OCI-LY7 (cell line): ENCODE data around the gene PCBP3. TPM values are rescaled to one million over a fixed set of nuclear protein-coding genes. Genes with fewer than 3 reads are reported as not detected.

ENCODE experiments used
- BruUV-seq: library from RNA; stranded (reverse); fragments of 400-500 nt; replicated peaks from 2 replicates; lab custom pipeline; 2021; lab: Mats Ljungman, UMichigan
- CTCF ChIA-PET: fragments of 300-600 bp; sonication (Branson Sonifier 250); formaldehyde crosslinking; loops from one replicate; lab custom pipeline; 2022; ENCODE audit warnings: antibody characterized with exemption; ENCODE audit not compliant: unreplicated experiment; lab: Charles Lee
- POLR2A ChIA-PET: fragments of 300-600 bp; sonication (Branson Sonifier 250); formaldehyde crosslinking; loops from one replicate; lab custom pipeline; 2022; ENCODE audit warnings: antibody characterized with exemption; lab: Charles Lee
- DNase-seq: peaks from one replicate; pipeline ENCODE4 v3.0.0-alpha.2; 2015; ENCODE audit warnings: low spot score
- H2AFZ ChIP-seq: fragments of 200-600 bp; sonication (generic), shearing (Covaris generic); 2 replicates; pipeline ENCODE4 v1.6.1; 2014; ENCODE audit warnings: mild to moderate bottlenecking, antibody characterized with exemption, low read length, moderate library complexity
- H3K27ac ChIP-seq: fragments of 200-600 bp; sonication (generic); 2 replicates; pipeline ENCODE4 v1.5.1; 2014; ENCODE audit warnings: mixed run types, low read depth, mild to moderate bottlenecking, moderate library complexity, low read length, inconsistent platforms; ENCODE audit not compliant: poor library complexity, severe bottlenecking
- H3K36me3 ChIP-seq: fragments of 200-600 bp; sonication (generic); 2 replicates; pipeline ENCODE4 v1.6.1; 2014; ENCODE audit warnings: mild to moderate bottlenecking, antibody characterized with exemption, low read length, moderate library complexity, mixed read lengths; ENCODE audit not compliant: insufficient read depth
- H3K4me1 ChIP-seq: fragments of 200-600 bp; sonication (generic); 2 replicates; pipeline ENCODE4 v1.5.1; 2014; ENCODE audit warnings: mild to moderate bottlenecking, low read length; ENCODE audit not compliant: insufficient read depth, poor library complexity, severe bottlenecking
- H3K4me2 ChIP-seq: fragments of 200-600 bp; sonication (generic); 2 replicates; pipeline ENCODE4 v1.6.1; 2014; ENCODE audit warnings: mild to moderate bottlenecking, low read length
- H3K4me3 ChIP-seq: fragments of 200-600 bp; sonication (generic); 2 replicates; pipeline ENCODE4 v1.5.1; 2014; ENCODE audit warnings: mild to moderate bottlenecking, low read depth, low read length; ENCODE audit not compliant: poor library complexity, severe bottlenecking
- H3K79me2 ChIP-seq: fragments of 200-600 bp; sonication (generic); 2 replicates; pipeline ENCODE4 v1.6.1; 2016; ENCODE audit warnings: low read depth, mild to moderate bottlenecking, low read length, moderate library complexity, mixed read lengths; ENCODE audit not compliant: insufficient read depth
- H3K9me2 ChIP-seq: fragments of 200-600 bp; sonication (generic); 2 replicates; pipeline ENCODE4 v1.6.1; 2016; ENCODE audit warnings: mild to moderate bottlenecking, low read length, mixed read lengths; ENCODE audit not compliant: insufficient read depth
- H3K9me3 ChIP-seq: fragments of 200-600 bp; sonication (generic); 2 replicates; pipeline ENCODE4 v1.6.1; 2014; ENCODE audit warnings: mild to moderate bottlenecking, mixed run types, low read length, mixed read lengths
- H4K20me1 ChIP-seq: fragments of 200-600 bp; sonication (generic); 2 replicates; pipeline ENCODE4 v1.6.1; 2014; ENCODE audit warnings: mild to moderate bottlenecking, antibody characterized with exemption, low read length, moderate library complexity, mixed read lengths; ENCODE audit not compliant: insufficient read depth
- CTCF ChIP-seq: fragments of 200-600 bp; sonication (generic); conservative IDR thresholded peaks from 2 replicates; pipeline ENCODE4 v1.5.1; 2014; ENCODE audit warnings: mild to moderate bottlenecking, antibody characterized with exemption, low read length, moderate library complexity, mixed read lengths
- EZH2phosphoT487 ChIP-seq: fragments of 200-600 bp; sonication (generic); IDR thresholded peaks from 2 replicates; pipeline ENCODE4 v1.6.1; 2018; ENCODE audit warnings: low read depth, borderline replicate concordance, mild to moderate bottlenecking, mixed run types, antibody characterized with exemption, low read length, moderate library complexity, mixed read lengths
- intact Hi-C: fragments of 100-400 bp; cut with micrococcal nuclease; formaldehyde crosslinking; loops from one replicate; pipeline ENCODE4 v1.10.0; 2022; ENCODE audit not compliant: unreplicated experiment
- total RNA-seq, 2 experiments: library from RNA; depleted of rRNA in 1 of 2; stranded (reverse); fragments of >200 nt in 1 of 2; shearing (Covaris generic) in 1 of 2; gene quantifications; 2 replicates each; pipeline ENCODE4 v1.2.3, GENCODE V29; 2014 to 2022

The PCBP3 gene
- total RNA-seq, 2 experiments from 2014 or later: 0.61 TPM; not detected in 1

GRCh38 chr21:45724994-45725843 lies 81.7 kb downstream of the PCBP3 start:
- no peak for DNase-seq
- TF ChIP-seq CTCF: no peak
- TF ChIP-seq EZH2phosphoT487: no peak
- ChIA-PET CTCF (no interaction called here), POLR2A (interaction anchor here (0.6 kb wide), 1 partner anchor 20 kb away, joined by 3 read pairs; no protein-coding TSS in a partner anchor)
- Histone ChIP-seq H3K4me1 (no peaks in the 10 kb centered on the region), H3K4me3 (no peak overlapping the region), H3K4me2 (no peak overlapping the region), H3K9me2 (no peaks in the 10 kb centered on the region), H3K9me3 (no peaks in the 10 kb centered on the region), H4K20me1 (no peaks in the 10 kb centered on the region), H3K79me2 (no peaks in the 10 kb centered on the region), H3K36me3 (no peaks in the 10 kb centered on the region), H3K27ac (no peak overlapping the region), H2AFZ (no peak overlapping the region)
- intact Hi-C loops: no loop called here
- no TSS peak for BruUV-seq

GRCh38 chr21:45725844-45726200 lies 82.3 kb downstream of the PCBP3 start:
- no peak overlapping the region for H3K4me2 ChIP-seq
- no peaks in the 10 kb centered on the region for H3K4me1 ChIP-seq
- H3K4me3 ChIP-seq: no peak overlapping the region
- H4K20me1 ChIP-seq: no peaks in the 10 kb centered on the region
- POLR2A ChIA-PET: interaction anchor here (0.6 kb wide), 1 partner anchor 21 kb away, joined by 3 read pairs; no protein-coding TSS in a partner anchor
- H3K36me3 ChIP-seq: no peaks in the 10 kb centered on the region
- no peak overlapping the region for H2AFZ ChIP-seq
- H3K79me2 ChIP-seq: no peaks in the 10 kb centered on the region
- CTCF ChIA-PET: no interaction called here
- intact Hi-C loops: no loop called here
- no peaks in the 10 kb centered on the region for H3K9me3 ChIP-seq
- no peak for TF ChIP-seq CTCF
- TF ChIP-seq EZH2phosphoT487: no peak
- H3K27ac ChIP-seq: no peak overlapping the region
- no peaks in the 10 kb centered on the region for H3K9me2 ChIP-seq
- no TSS peak for BruUV-seq
- DNase-seq: no peak

DNA sequence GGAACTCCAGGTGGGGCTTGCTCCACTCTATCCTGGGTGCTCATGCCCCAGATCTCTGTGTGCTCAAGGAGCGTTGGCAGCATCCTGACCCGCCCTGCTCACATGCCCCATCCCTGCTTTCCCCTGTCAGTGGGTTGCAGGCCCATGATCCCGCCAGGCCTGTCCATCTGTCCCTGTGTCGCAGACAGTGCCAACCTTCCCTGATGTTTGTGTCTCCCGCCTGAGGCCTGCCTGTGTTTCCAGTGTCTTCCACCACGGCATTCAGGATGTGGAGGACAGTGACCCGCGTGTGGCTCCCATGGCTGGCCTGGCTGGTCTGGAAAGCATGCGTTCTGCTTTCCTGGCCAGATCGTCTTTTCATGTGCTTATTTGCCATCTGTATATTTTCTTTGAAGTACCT lies 82.9 kb downstream of the PCBP3 start:
- Histone ChIP-seq H3K79me2 (no peaks in the 10 kb centered on the region), H2AFZ (no peak overlapping the region), H3K4me2 (no peak overlapping the region), H3K9me2 (no peaks in the 10 kb centered on the region), H3K4me1 (no peaks in the 10 kb centered on the region), H3K9me3 (no peaks in the 10 kb centered on the region), H3K36me3 (no peaks in the 10 kb centered on the region), H3K27ac (no peak overlapping the region), H3K4me3 (no peak overlapping the region), H4K20me1 (no peaks in the 10 kb centered on the region)
- CTCF ChIA-PET: no interaction called here
- DNase-seq: no peak
- POLR2A ChIA-PET: interaction anchor here (0.7 kb wide), 1 partner anchor 676 kb away, joined by 3 read pairs; no protein-coding TSS in a partner anchor
- BruUV-seq: no TSS peak
- TF ChIP-seq CTCF (no peak), EZH2phosphoT487 (no peak)
- intact Hi-C loops: no loop called here
